ENCODE measurements around the gene MDFIC.

The MDFIC gene

DNA sequence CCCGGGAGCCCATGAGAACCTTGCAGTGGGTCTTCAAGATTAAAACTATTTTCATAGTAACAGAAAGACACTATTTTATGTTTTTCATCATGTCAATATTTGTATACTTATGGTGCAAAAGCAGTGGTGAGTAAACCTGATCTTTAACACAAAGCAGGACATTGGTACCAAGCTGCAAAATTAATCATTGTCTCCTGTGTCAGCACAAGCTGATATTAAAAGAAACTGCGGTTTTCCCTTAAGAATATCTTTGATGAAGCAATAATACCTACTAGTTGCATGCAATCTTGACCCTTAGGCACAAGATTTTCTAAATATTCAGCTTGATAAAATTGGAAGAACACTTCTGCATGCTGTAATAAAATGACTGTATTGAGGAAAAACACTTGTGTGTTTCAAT, 121.7 kb downstream of the MDFIC start:
- DNase-seq, result no peak

DNA sequence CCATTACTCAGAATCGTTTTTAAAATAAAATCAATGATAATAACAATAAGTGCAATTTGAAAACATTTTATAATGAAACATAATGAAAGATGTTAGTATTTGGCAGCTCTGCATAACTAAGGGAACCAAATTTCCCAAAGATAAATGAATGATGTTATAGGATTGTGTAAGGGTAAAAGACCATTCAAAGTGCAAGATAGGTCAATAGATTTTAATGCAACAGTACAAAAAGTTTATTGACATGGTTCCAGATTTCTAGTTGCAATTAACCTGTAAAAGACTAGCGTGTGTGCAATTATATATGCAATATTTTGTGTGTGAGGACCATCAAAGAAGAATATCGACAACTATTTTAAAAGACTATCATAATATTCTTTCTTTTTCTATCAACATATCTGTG, 122.3 kb downstream of the MDFIC start:
- no peak for DNase-seq

DNA sequence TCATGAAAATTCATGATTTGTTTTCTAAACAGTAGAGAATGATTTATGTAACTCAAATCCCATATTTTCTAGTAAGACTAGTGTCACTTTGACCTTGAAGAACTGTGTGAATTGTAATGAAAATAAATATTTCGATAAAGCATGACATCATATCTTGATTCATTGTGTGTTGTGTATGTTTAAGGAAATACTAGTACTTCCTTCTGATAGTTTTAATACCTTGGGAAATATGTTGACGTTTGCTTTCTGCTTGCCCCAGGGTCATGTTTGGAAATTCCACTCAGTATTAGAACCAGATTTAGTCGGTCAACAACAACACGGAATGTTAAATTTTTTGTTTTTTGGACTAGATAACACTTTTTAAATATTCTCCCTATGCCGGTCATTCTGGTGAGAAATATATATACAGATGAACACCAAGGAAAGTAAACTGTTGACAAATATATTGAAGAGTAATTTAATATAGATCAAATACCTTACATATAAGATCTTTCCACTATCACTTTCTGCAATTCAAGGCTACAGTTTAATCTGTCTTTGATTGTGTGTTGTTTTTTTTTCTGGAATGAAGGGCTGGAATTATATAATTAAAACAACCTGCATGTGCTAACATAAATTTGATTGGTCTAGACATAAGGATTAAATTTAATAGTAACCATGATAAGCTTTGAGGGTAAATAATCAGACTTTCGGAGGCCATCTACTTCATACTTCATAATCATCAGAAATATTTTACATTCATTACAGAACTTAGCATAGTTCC, 126.2 kb downstream of the MDFIC start:
- DNase-seq, result peak; percentile 45

DNA sequence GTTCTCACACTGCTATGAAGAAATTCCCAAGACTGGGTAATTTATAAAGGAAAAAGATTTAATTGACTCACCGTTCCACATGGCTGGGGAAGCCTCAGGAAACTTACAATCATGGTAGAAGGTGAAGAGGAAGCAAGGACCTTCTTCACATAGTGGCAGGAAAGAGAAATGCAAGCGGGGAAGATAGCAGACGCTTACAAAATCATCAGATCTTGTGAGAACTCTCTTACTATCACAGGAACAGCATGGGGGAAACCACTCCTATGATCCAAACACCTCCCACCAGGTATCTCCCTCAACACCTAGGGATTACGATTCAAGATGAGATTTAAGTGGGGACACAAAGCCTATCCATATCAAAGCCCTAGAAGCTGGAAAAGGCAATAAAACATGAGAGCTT, 130.8 kb downstream of the MDFIC start:
- no peak for DNase-seq

DNA sequence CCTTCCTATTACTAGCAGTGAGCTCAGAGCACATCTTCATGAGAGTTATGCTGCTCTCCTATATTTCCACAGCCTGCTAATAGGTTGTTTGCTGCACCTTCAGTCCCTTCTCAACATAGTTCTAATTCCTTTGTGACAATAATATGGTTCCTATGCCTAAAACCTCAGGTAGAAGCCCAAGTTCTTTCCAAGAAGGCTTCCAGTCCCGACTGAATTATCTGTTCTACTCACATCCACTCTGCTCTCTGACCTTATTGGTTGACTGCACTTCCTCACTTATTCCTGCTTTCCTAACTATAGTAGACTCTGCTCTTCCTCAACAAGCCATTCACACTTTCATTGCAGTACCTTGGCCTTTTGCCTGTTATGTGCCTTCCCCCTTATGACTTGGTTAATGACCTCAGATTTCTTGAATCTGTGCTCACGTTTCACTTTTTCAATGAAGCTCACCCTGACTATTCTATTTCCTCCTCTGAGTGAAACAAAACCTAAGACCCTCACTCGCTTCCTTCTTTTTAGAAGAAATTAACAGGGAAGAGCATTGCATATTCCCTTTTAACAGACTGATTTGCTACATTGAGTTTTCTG, 132.7 kb downstream of the MDFIC start:
- DNase-seq, result no peak

DNA sequence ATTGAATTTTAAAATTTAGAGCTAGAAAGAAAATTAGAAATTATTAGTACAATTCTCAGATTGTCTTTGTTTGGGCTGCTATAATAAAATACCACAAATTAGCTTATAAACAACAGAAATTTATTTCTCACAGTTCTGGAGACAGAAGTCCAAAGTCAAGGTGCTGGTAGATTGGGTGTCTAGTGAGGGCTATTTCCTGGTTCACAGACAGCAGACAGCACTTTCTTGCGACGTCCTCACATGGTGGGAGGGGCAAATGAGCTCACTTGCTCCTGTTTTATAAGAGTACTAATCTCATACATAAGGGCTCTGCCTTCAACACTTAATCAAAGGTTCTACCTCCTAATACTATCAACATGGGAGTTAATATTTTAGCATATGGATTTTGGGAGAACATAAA, 134.1 kb downstream of the MDFIC start:
- DNase-seq, result no peak

DNA sequence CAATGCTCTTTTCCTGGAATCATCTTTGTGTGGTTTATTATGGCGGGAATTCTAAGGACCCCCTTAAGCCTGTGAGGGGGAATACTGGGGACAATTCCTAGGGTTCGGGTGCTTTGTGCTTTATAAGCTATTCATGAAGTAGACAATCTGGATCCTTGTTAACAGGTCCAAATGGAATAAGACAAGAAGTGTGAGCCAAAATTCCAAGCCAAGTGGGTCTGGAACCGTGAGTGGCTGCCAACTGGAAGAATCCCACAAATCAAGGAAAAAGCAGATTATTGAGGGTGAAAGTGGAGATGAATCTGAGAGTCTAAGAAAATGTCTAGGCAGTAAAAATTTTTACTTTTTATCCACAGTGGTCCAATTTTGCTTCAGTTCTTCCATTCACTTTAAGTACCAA, 136.8 kb downstream of the MDFIC start:
- DNase-seq, result no peak

DNA sequence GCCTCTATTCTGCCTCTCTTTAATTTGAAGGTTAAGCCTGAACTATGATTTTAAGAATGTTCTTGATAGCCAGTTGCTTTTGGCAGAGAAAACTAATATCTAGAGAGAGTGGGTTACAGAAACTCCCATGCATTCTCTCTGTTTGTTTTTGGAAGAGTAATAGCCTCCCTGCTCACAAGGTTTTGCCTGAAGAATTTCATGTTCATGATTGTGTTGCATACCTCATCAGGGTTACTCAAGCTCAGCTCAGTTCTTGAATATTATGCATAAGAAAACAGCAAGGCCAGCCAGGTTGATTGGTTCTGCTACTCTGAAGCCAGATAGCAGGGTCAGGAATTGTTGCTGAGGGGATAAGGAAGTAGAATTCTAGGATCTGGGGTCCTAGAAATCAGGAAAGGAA, 137.4 kb downstream of the MDFIC start:
- no peak for DNase-seq

DNA sequence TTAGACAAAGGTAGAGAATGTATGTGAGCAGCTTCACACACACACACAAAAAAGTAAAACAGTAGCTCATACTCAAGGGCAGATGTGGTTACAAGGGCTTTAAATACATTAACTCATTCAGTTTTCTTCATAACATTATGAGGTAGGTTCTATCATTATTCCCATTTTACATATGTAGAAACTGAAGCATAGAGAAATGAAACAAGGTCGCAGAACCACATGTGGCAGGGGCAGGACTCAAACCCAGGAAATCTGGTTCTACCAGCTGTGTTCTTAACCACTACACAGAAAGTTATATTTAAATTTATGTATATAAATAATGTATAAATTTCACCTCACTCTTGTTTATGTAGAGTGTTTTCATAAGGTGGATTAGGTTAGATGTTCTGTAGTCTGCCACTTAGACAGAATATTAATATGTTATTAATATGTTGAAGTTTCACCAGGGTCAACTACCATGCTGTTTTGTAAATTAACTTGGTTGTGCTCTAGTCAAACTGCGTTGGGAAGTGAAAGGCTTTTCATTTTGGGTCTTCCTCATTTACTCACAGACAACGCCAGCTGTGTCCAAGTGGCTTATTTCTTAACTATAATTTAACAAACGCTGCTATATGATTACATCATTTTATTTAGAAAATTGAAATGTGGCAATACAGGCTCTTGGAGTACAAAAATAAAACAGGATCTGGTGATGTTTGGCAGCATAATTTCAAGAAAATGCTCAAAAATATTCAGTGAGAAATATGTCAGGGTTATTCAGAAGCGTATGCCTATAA, 138.4 kb downstream of the MDFIC start:
- no peak for DNase-seq

DNA sequence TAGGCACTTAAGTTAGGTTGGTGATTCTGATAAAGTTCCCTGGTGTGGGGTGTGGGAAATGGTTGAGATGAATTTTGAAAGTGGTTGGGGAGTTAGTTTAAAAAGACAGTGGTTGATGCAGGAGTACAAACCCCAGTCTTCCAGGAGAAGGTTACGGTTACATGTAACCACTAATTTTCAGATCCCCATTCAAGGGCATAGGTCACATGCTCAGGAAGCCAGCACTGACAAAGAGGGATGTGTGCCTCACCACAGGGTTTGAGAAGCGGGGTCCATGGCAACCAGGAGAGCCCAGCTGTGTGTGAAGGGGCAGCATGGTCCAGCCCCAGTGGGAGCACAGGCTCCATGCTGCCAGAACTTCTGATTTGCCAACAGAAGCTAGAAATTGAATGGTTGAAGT, 144.2 kb downstream of the MDFIC start:
- no peak for DNase-seq

DNA sequence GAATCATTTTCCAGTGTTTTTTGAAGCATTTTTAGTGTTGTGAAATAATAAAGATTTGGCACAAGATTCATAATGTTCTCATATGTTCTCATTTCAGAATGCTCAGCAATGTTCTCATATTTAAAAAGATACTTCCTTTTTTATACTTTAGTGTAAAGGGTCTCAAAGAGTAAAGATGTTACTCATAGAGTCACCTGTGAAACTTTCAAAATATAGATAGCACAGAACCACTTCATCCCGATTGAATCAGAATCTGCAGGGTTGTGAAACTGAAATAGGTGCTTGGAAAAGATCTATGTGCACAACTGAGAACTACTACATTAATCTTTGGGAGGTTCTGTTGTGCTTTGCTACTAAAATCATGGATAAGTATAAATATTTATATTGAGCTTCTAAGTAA, 144.7 kb downstream of the MDFIC start:
- DNase-seq, result no peak

DNA sequence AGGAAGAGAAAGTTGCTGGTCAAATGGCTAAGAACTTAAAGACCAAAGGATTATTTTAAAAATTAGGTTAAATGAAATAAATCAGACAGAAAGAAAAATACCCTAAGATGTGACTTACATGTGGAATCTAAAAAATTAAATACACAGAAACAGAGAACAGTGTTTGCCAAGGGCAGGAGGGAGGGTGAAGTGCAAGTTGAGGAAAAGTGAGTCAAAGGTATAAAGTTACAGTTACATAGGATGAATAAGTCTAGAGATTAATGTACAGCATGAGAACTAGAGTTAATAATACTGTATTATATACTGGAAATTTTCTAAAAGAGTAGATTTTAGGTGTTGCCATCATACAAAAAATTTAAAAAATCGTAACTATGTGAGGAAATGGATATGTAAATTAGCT, 146.3 kb downstream of the MDFIC start:
- DNase-seq, result peak; percentile 13
